PC-9 (cell line): ENCODE measurements around the gene SHROOM3. TPM values are rescaled to one million over a fixed set of nuclear protein-coding genes. Genes with fewer than 3 reads are reported as not detected.
A peak's percentile ranks its signal among the peaks of the same experiment; 100 is the strongest.

Experiments
- BruUV-seq: library from RNA; stranded (reverse); fragments of 400-500 nt; replicated peaks from 2 replicates; lab custom pipeline; 2021; lab: Mats Ljungman, UMichigan
- CTCF ChIA-PET: fragments of 300-600 bp; sonication (Branson Sonifier 250); formaldehyde crosslinking; loops from one replicate; lab custom pipeline; 2022; ENCODE audit warnings: antibody characterized with exemption; lab: Charles Lee
- POLR2A ChIA-PET: fragments of 300-600 bp; sonication (Branson Sonifier 250); formaldehyde crosslinking; loops from one replicate; lab custom pipeline; 2022; ENCODE audit warnings: antibody characterized with exemption; ENCODE audit not compliant: unreplicated experiment; lab: Charles Lee
- DNase-seq, 2 experiments: peaks; one replicate each; pipeline versions ENCODE4 v3.0.0 to v3.0.0-alpha.2; 2015 to 2022; ENCODE audit warnings: mixed read lengths in 1 of 2
- H2AFZ ChIP-seq: fragments of 200-600 bp; sonication (generic); 2 replicates; pipeline ENCODE4 v1.8.1; 2017; ENCODE audit warnings: antibody characterized with exemption
- H3F3A ChIP-seq: fragments of 200-600 bp; sonication (generic); 2 replicates; pipeline ENCODE4 v1.8.1; 2017; ENCODE audit warnings: antibody characterized with exemption, mild to moderate bottlenecking, low read depth; ENCODE audit not compliant: insufficient read depth
- H3K27ac ChIP-seq: fragments of 200-600 bp; sonication (generic); 2 replicates; pipeline ENCODE4 v1.6.1; 2016; ENCODE audit warnings: mixed run types
- H3K27me3 ChIP-seq: fragments of 200-600 bp; sonication (generic); 2 replicates; pipeline ENCODE4 v1.6.1; 2016; ENCODE audit warnings: low read depth, mixed run types; ENCODE audit not compliant: insufficient read depth
- H3K36me3 ChIP-seq: fragments of 200-600 bp; sonication (generic); 2 replicates; pipeline ENCODE4 v1.6.1; 2016; ENCODE audit warnings: low read depth, mixed run types
- H3K4me1 ChIP-seq: fragments of 200-600 bp; sonication (generic); replicated peaks from 2 replicates; pipeline ENCODE4 v1.6.1; 2016; ENCODE audit warnings: mixed run types; ENCODE audit not compliant: insufficient read depth
- H3K4me2 ChIP-seq: fragments of 200-600 bp; sonication (generic); 2 replicates; pipeline ENCODE4 v1.6.1; 2017; ENCODE audit warnings: mixed run types
- H3K4me3 ChIP-seq: fragments of 200-600 bp; sonication (generic); 2 replicates; pipeline ENCODE4 v1.6.1; 2016; ENCODE audit warnings: mixed run types
- H3K79me2 ChIP-seq: fragments of 200-600 bp; sonication (generic); 2 replicates; pipeline ENCODE4 v1.6.1; 2017; ENCODE audit warnings: low read depth, mixed run types
- H3K9me2 ChIP-seq: fragments of 200-600 bp; sonication (generic); 2 replicates; pipeline ENCODE4 v1.8.1; 2017; ENCODE audit warnings: mild to moderate bottlenecking; ENCODE audit not compliant: insufficient read depth
- H3K9me3 ChIP-seq: fragments of 200-600 bp; sonication (generic); 2 replicates; pipeline ENCODE4 v1.8.1; 2016; ENCODE audit warnings: low read depth; ENCODE audit not compliant: insufficient read depth
- H4K20me1 ChIP-seq: fragments of 200-600 bp; sonication (generic); 2 replicates; pipeline ENCODE4 v1.8.1; 2017; ENCODE audit not compliant: insufficient read depth
- CTCF ChIP-seq: fragments of 200-600 bp; sonication (generic); conservative IDR thresholded peaks from 2 replicates; pipeline ENCODE4 v1.6.1; 2017; ENCODE audit warnings: mixed run types, antibody characterized with exemption, mild to moderate bottlenecking, moderate library complexity
- EZH2 ChIP-seq: fragments of 200-600 bp; sonication (generic); IDR thresholded peaks from 2 replicates; pipeline ENCODE4 v1.8.0; 2017; ENCODE audit warnings: antibody characterized with exemption, low read depth
- intact Hi-C: fragments of 100-400 bp; cut with micrococcal nuclease; formaldehyde crosslinking; loops from one replicate; pipeline ENCODE4 v1.10.0; 2022; ENCODE audit not compliant: unreplicated experiment
- total RNA-seq: library from RNA; stranded (reverse); gene quantifications from 2 replicates; pipeline ENCODE4 v1.2.3, GENCODE V29; 2021

Gene SHROOM3
- total RNA-seq, 1 experiment from 2014 or later = 44.3 TPM

GRCh38 chr4:76803522-76803921 lies 368.5 kb downstream of the SHROOM3 start:
- POLR2A ChIA-PET = interaction anchor here (0.5 to 0.7 kb wide), 8 partner anchors 20 to 179 kb away, joined by 3 to 23 read pairs (median 6); no protein-coding TSS in a partner anchor
- H3K4me2 ChIP-seq = peak overlapping the region; percentile 60
- H3K27me3 ChIP-seq = no peaks in the 10 kb centered on the region
- BruUV-seq = no TSS peak
- peak; percentile 78 to 94 for DNase-seq
- CTCF ChIA-PET = interaction anchor here (0.5 kb wide), 1 partner anchor 1044 kb away, joined by 6 read pairs; no protein-coding TSS in a partner anchor
- peak overlapping the region; percentile 59 for H3K27ac ChIP-seq
- no peaks in the 10 kb centered on the region for H3K9me2 ChIP-seq
- no peak overlapping the region for H3K4me3 ChIP-seq
- no peaks in the 10 kb centered on the region for H3K79me2 ChIP-seq
- H2AFZ ChIP-seq = 0 out of 2 replicates have a peak overlapping the region, but pooled peaks have one; percentile 40
- H3F3A ChIP-seq = peaks cover 6% of the 10 kb centered on the region; the same call in 1 of the 2 replicates
- peaks cover 19% of the 10 kb centered on the region for H3K4me1 ChIP-seq
- H4K20me1 ChIP-seq = no peaks in the 10 kb centered on the region
- TF ChIP-seq EZH2 (no peak), CTCF (no peak)
- H3K9me3 ChIP-seq = no peaks in the 10 kb centered on the region
- no peaks in the 10 kb centered on the region for H3K36me3 ChIP-seq
- intact Hi-C loops = loop anchor here (1.0 kb wide), 1 partner anchor 21 kb away; no protein-coding TSS in a partner anchor

GRCh38 chr4:76804096-76804495 lies 369.1 kb downstream of the SHROOM3 start:
- TSS peak; percentile 87 for BruUV-seq
- 0 out of 2 replicates have a peak overlapping the region, but pooled peaks have one; percentile 40 for H2AFZ ChIP-seq
- CTCF ChIA-PET = no interaction called here

GRCh38 chr4:76806346-76806745 lies 371.3 kb downstream of the SHROOM3 start:
- CTCF ChIA-PET = no interaction called here
- no peaks in the 10 kb centered on the region for H3K27me3 ChIP-seq
- no peak overlapping the region for H2AFZ ChIP-seq
- no peaks in the 10 kb centered on the region for H3K79me2 ChIP-seq
- intact Hi-C loops = no loop called here
- no peaks in the 10 kb centered on the region for H3K9me2 ChIP-seq
- POLR2A ChIA-PET = no interaction called here
- TF ChIP-seq EZH2 (no peak), CTCF (no peak)
- H3K9me3 ChIP-seq = 0 out of 2 replicates have a peak, but pooled peaks cover 3% of the 10 kb centered on the region
- no peak overlapping the region for H3K27ac ChIP-seq
- peaks cover 19% of the 10 kb centered on the region for H3K4me1 ChIP-seq
- peaks cover 6% of the 10 kb centered on the region; the same call in 1 of the 2 replicates for H3F3A ChIP-seq
- DNase-seq = no peak
- no peaks in the 10 kb centered on the region for H3K36me3 ChIP-seq
- H3K4me3 ChIP-seq = no peak overlapping the region
- H4K20me1 ChIP-seq = no peaks in the 10 kb centered on the region
- BruUV-seq = no TSS peak
- H3K4me2 ChIP-seq = no peak overlapping the region

More at GRCh38 chr4:76804096-76804495, 369.1 kb downstream of the SHROOM3 start:
- POLR2A ChIA-PET = no interaction called here
- H3F3A ChIP-seq = peaks cover 6% of the 10 kb centered on the region; the same call in 1 of the 2 replicates
- no peaks in the 10 kb centered on the region for H3K79me2 ChIP-seq
- peaks cover 19% of the 10 kb centered on the region for H3K4me1 ChIP-seq
- H3K27me3 ChIP-seq = no peaks in the 10 kb centered on the region
- no peaks in the 10 kb centered on the region for H4K20me1 ChIP-seq
- no peaks in the 10 kb centered on the region for H3K9me2 ChIP-seq
- TF ChIP-seq CTCF = no peak
- TF ChIP-seq EZH2 = no peak
- H3K4me3 ChIP-seq = no peak overlapping the region
- peak overlapping the region; percentile 59 for H3K27ac ChIP-seq
- 0 out of 2 replicates have a peak, but pooled peaks cover 2% of the 10 kb centered on the region for H3K9me3 ChIP-seq
- H3K36me3 ChIP-seq = no peaks in the 10 kb centered on the region
- intact Hi-C loops = no loop called here
- H3K4me2 ChIP-seq = peak overlapping the region; percentile 60
- no peak for DNase-seq
